Occipital lobe (tissue), 2 donors: ENCODE measurements around the gene TANGO6. TPM values are rescaled to one million over a fixed set of nuclear protein-coding genes. Genes with fewer than 3 reads are reported as not detected.

ENCODE experiments used
- DNase-seq: peaks from one replicate; lab custom pipeline; 2025; lab: John Stamatoyannopoulos, UW
- total RNA-seq: library from RNA; depleted of rRNA; stranded (reverse); fragments of >200 nt; gene quantifications from one replicate; pipeline ENCODE4 v1.2.3, GENCODE V29; 2014

The TANGO6 gene
- total RNA-seq, 1 donor from 2014 or later: 30.1 TPM

GRCh38 chr16:68860978-68861892, 17.9 kb downstream of the TANGO6 start:
- DNase-seq: no peak

GRCh38 chr16:68866933-68867332, 23.6 kb downstream of the TANGO6 start:
- DNase-seq: no peak

GRCh38 chr16:68869492-68870088, 26.3 kb downstream of the TANGO6 start:
- DNase-seq: no peak

- DNase-seq: no peak
Measured at GRCh38 chr16:68873635-68874471, 30.5 kb downstream of the TANGO6 start.

GRCh38 chr16:68875871-68876270, 32.5 kb downstream of the TANGO6 start:
- DNase-seq: no peak

- no peak for DNase-seq
Measured at GRCh38 chr16:68883685-68884084, 40.4 kb downstream of the TANGO6 start.

GRCh38 chr16:68884401-68884800, 41.1 kb downstream of the TANGO6 start:
- no peak for DNase-seq

GRCh38 chr16:68884861-68885720, 41.8 kb downstream of the TANGO6 start:
- DNase-seq: no peak

- DNase-seq: no peak
Measured at GRCh38 chr16:68887107-68887506, 43.8 kb downstream of the TANGO6 start.

GRCh38 chr16:68889508-68890150, 46.3 kb downstream of the TANGO6 start:
- no peak for DNase-seq

GRCh38 chr16:68892214-68892613, 48.9 kb downstream of the TANGO6 start:
- DNase-seq: no peak

GRCh38 chr16:68892898-68893297, 49.6 kb downstream of the TANGO6 start:
- DNase-seq: no peak

GRCh38 chr16:68893710-68894705, 50.7 kb downstream of the TANGO6 start:
- no peak for DNase-seq

- no peak for DNase-seq
Measured at GRCh38 chr16:68894714-68895113, 51.4 kb downstream of the TANGO6 start.

GRCh38 chr16:68898026-68898425, 54.7 kb downstream of the TANGO6 start:
- no peak for DNase-seq

- DNase-seq: no peak
Measured at GRCh38 chr16:68900009-68900408, 56.7 kb downstream of the TANGO6 start.

- DNase-seq: peak; percentile 31
Measured at GRCh38 chr16:68902003-68902968, 59.0 kb downstream of the TANGO6 start.

- DNase-seq: no peak
Measured at GRCh38 chr16:68902969-68903345, 59.6 kb downstream of the TANGO6 start.
